22Rv1 (cell line): ENCODE measurements around the gene APLN.

Experiments
- CTCF ChIP-seq: fragments of 450-650 bp; IDR thresholded peaks from 2 replicates; pipeline ENCODE4 v1.5.1; 2017; ENCODE audit warnings: mild to moderate bottlenecking
- ZFX ChIP-seq: fragments of 450-650 bp; IDR thresholded peaks from 2 replicates; pipeline ENCODE4 v1.6.1; 2017; ENCODE audit warnings: antibody characterized with exemption, borderline replicate concordance

GRCh38 chrX:129618997-129619396, 35.8 kb downstream of the APLN start:
- no peak for TF ChIP-seq CTCF
- TF ChIP-seq ZFX: no peak
